ENCODE data around the gene TMEM127.
A peak's percentile ranks its signal among the peaks of the same experiment; 100 is the strongest.

Gene TMEM127

DNA sequence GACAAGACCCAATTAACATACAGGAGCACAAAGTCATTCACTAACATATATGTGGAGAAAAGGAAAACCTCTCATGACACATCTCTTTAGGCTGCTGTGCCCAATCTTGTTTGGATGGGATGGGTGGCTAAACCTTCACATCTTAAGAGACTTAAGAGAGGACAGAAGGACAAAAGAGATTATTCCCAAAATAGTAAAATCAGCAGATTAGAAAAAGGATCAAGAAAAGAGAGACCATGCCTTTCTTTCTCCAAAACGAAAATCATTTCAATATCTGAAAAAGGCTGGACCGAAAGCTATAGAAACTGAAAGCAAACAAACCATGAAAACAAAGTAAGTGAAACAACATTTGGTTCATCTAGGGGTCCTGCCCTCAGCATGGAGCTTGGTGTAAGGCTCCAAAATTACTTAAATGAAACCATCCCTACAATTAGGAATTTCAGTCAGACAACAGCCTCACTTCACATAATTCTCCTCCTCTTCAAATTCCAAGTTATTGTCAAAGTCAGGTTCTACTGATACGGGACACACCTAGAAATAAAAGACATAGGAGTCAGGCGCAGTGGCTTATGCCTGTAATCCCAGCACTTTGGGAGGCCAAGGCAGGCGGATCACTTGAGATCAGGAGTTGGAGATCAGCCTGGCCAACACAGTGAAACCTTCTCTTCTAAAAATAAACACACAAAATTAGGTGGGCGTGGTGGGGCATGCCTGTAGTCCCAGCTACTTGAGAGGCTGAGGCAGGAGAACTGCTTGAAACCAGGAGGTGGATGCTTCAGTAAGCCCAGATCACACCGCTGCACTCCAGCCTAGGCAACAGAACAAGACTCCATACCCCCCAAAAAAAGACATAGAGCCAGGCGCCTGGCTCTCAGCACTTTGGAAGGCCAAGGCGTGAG is 62.4 kb downstream of the TMEM127 start:
- peak; percentile 18 for DNase-seq

DNA sequence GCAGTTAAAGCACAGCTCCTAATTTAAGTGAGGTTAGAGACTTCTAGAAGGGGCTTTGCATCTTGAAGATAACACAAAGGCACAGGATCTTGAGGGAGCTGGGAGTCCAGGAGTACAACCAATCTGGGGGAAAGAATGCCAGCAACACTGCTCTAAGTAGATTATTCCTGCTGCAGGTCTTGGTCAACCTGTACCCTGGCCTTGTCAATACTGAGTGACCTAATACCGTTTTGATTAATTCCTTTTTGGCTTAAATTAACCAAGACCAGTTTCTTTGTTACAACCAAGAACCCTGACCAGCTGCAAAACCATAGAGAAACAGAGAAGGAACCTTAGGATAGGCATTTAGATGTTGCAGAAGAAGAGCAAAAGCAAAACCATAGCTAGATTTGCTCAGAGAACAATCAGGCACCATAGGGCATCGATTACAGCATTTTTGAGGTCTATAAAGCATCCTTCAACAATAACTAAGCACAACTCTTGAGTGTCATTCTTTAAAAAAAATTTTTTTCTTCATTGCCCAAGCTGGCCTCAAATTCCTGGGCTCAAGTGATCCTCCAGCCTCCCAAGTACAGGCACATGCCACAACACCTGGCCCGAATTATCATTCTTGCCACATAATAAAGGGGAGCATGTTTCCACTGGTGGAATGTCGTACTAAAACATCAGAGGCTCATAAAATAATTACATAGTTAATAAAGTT is 63.5 kb downstream of the TMEM127 start:
- no peak for DNase-seq

DNA sequence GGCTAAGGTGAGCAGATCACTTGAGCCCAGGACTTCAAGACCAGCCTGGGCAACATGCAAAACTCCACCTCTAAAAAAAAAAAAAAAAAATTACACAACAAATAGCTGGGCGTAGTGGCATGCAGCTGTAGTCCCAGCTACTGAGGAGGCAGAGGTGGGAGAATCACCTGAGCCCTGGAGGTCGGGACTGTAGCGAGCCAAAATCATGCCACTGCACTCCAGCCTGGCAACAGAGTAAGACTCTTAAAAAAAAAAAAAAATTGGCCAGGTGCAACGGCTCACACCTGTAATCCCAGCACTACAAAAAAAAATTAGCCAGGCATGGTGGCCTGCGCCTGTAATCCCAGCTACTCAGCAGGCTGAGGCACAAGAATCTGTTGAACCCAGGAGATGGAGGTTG is 64.5 kb downstream of the TMEM127 start:
- DNase-seq, result no peak

DNA sequence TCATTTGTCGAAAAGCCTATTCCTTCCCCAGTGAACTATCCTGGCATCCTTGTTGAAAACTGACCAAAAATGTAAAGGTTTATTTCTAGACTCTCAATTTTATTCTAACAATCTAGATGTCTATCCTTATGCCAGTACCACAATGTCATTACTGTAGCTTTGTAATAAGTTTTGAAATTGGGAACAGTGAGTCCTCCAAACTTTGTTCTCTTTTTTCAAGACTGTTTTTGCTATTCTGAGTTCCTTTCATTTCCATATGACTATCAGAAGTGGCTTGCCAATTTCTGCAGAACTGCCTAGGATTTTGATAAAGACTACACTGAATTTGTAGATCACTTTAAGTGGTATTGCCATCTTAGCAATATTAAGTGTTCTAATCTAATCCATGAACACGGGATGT is 66.9 kb downstream of the TMEM127 start:
- no peak for DNase-seq
